OCI-LY3 (cell line): ENCODE results near the gene CRADD.

Experiments used
- H2AFZ ChIP-seq: fragments of 200-600, 300-600 bp; shearing (Covaris generic); 2 replicates; pipeline ENCODE4 v1.6.0; 2014; ENCODE audit warnings: antibody characterized with exemption, low read depth, low read length
- H3K27ac ChIP-seq: fragments of 200-600, 300-600 bp; sonication (generic); 2 replicates; pipeline ENCODE4 v1.5.1; 2014; ENCODE audit warnings: mild to moderate bottlenecking, low read length, moderate library complexity, mixed read lengths
- H3K27me3 ChIP-seq: fragments of 200-600, 300-600 bp; sonication (generic); 2 replicates; pipeline ENCODE4 v1.6.1; 2014; ENCODE audit warnings: low read depth, low read length, mixed read lengths
- H3K36me3 ChIP-seq: fragments of 200-600, 300-600 bp; sonication (generic); replicated peaks from 2 replicates; pipeline ENCODE3; 2014; ENCODE audit warnings: low read depth, low read length, mixed read lengths
- H3K4me1 ChIP-seq: fragments of 300-600, 200-600 bp; sonication (generic); 2 replicates; pipeline ENCODE4 v1.6.1; 2014; ENCODE audit warnings: low read length, mixed read lengths
- H3K4me2 ChIP-seq: fragments of 200-600, 300-600 bp; sonication (generic); 2 replicates; pipeline ENCODE4 v1.6.1; 2014; ENCODE audit warnings: low read length, mixed read lengths
- H3K4me3 ChIP-seq: fragments of 300-600, 200-600 bp; sonication (generic); 2 replicates; pipeline ENCODE4 v1.5.1; 2014; ENCODE audit warnings: antibody characterized with exemption, mild to moderate bottlenecking, low read length, moderate library complexity
- H3K79me2 ChIP-seq: fragments of 300-600, 200-600 bp; shearing (Covaris generic); 2 replicates; pipeline ENCODE4 v1.6.1; 2014; ENCODE audit warnings: mild to moderate bottlenecking, low read length, mixed read lengths
- H3K9ac ChIP-seq: fragments of 300-600, 200-600 bp; shearing (Covaris generic); 2 replicates; pipeline ENCODE4 v1.6.0; 2014; ENCODE audit warnings: mild to moderate bottlenecking, low read length, moderate library complexity
- H3K9me3 ChIP-seq: fragments of 200-600, 300-600 bp; shearing (Covaris generic); 2 replicates; pipeline ENCODE4 v1.6.1; 2014; ENCODE audit warnings: low read length, mixed read lengths; ENCODE audit not compliant: insufficient read depth
- H4K20me1 ChIP-seq: fragments of 200-600, 300-600 bp; sonication (generic); 2 replicates; pipeline ENCODE4 v1.6.1; 2016; ENCODE audit warnings: low read length, mixed read lengths; ENCODE audit not compliant: insufficient read depth
- CTCF ChIP-seq: fragments of 200-600, 300-600 bp; sonication (generic); IDR thresholded peaks from 2 replicates; pipeline ENCODE4 v1.5.1; 2014; ENCODE audit warnings: antibody characterized with exemption, low read length, low read depth
- EZH2phosphoT487 ChIP-seq: fragments of 200-600 bp; shearing (Covaris generic); IDR thresholded peaks from 2 replicates; pipeline ENCODE4 v1.6.1; 2018; ENCODE audit warnings: antibody characterized with exemption, mixed run types, low read depth

CRADD gene

GRCh38 chr12:93673084-93673483 lies 4.1 kb upstream of the CRADD start:
- no peak overlapping the region for H3K4me3 ChIP-seq
- H2AFZ ChIP-seq: peak overlapping the region; percentile 44
- no peak overlapping the region for H3K27ac ChIP-seq

GRCh38 chr12:93674386-93674785 lies 2.8 kb upstream of the CRADD start:
- H3K4me3 ChIP-seq: no peak overlapping the region
- H4K20me1 ChIP-seq: no peaks in the 10 kb centered on the region
- peaks cover 46% of the 10 kb centered on the region for H3K4me1 ChIP-seq
- peaks cover 34% of the 10 kb centered on the region for H3K36me3 ChIP-seq
- no peak for TF ChIP-seq CTCF
- no peak for TF ChIP-seq EZH2phosphoT487
- H3K4me2 ChIP-seq: no peak overlapping the region
- no peak overlapping the region for H3K9ac ChIP-seq
- H3K27ac ChIP-seq: no peak overlapping the region
- H3K27me3 ChIP-seq: no peaks in the 10 kb centered on the region
- H3K9me3 ChIP-seq: peaks cover 38% of the 10 kb centered on the region; the same call in 1 of the 2 replicates
- no peak overlapping the region for H2AFZ ChIP-seq
- H3K79me2 ChIP-seq: no peaks in the 10 kb centered on the region

More at GRCh38 chr12:93673084-93673483, 4.1 kb upstream of the CRADD start:
- H3K79me2 ChIP-seq: no peaks in the 10 kb centered on the region
- H3K36me3 ChIP-seq: peaks cover 39% of the 10 kb centered on the region
- H3K9ac ChIP-seq: no peak overlapping the region
- H4K20me1 ChIP-seq: no peaks in the 10 kb centered on the region
- no peak overlapping the region for H3K4me2 ChIP-seq
- TF ChIP-seq EZH2phosphoT487 (no peak), CTCF (no peak)
- peaks cover 43% of the 10 kb centered on the region; the same call in 1 of the 2 replicates for H3K9me3 ChIP-seq
- H3K27me3 ChIP-seq: no peaks in the 10 kb centered on the region
- H3K4me1 ChIP-seq: peaks cover 50% of the 10 kb centered on the region

GRCh38 chr12:93676408-93677194 lies 574 bp upstream of the CRADD start:
- no peaks in the 10 kb centered on the region for H3K27me3 ChIP-seq
- H3K4me2 ChIP-seq: peak overlapping the region; percentile 88
- no peaks in the 10 kb centered on the region for H4K20me1 ChIP-seq
- peaks cover 17% of the 10 kb centered on the region for H3K36me3 ChIP-seq
- H2AFZ ChIP-seq: peak overlapping the region; percentile 77
- TF ChIP-seq CTCF (no peak), EZH2phosphoT487 (no peak)
- H3K4me1 ChIP-seq: peaks cover 32% of the 10 kb centered on the region
- H3K4me3 ChIP-seq: peak overlapping the region; percentile 87
- H3K79me2 ChIP-seq: no peaks in the 10 kb centered on the region
- peak overlapping the region; percentile 79 for H3K9ac ChIP-seq
- H3K9me3 ChIP-seq: peaks cover 23% of the 10 kb centered on the region; the same call in 1 of the 2 replicates
- H3K27ac ChIP-seq: peak overlapping the region; percentile 95

- peaks cover 7% of the 10 kb centered on the region for H3K36me3 ChIP-seq
- H3K9ac ChIP-seq: peak overlapping the region; percentile 97; the same call in 1 of the 2 replicates
- no peaks in the 10 kb centered on the region for H3K27me3 ChIP-seq
- peaks cover 23% of the 10 kb centered on the region for H3K4me1 ChIP-seq
- no peaks in the 10 kb centered on the region for H3K79me2 ChIP-seq
- peak overlapping the region; percentile 60 for H2AFZ ChIP-seq
- H3K27ac ChIP-seq: peak overlapping the region; percentile 95
- TF ChIP-seq CTCF (no peak), EZH2phosphoT487 (no peak)
- H4K20me1 ChIP-seq: no peaks in the 10 kb centered on the region
- peak overlapping the region; percentile 93 for H3K4me2 ChIP-seq
- H3K4me3 ChIP-seq: peak overlapping the region; percentile 87
- H3K9me3 ChIP-seq: peaks cover 6% of the 10 kb centered on the region; the same call in 1 of the 2 replicates
These were observed 1.6 kb downstream of the CRADD start for GRCh38 chr12:93678779-93679178.
